HepG2 (cell line): ENCODE data around the gene C11orf58.

Experiments
- TCF7L2 ChIP-seq: IDR thresholded peaks from 2 replicates; pipeline ENCODE4 v1.6.1; 2011; ENCODE audit warnings: mild to moderate bottlenecking, low read depth, low read length, moderate library complexity
- TF ChIP-seq, protein P1 (sequence below), 2 experiments: sonication (generic) in 1 of 2; formaldehyde crosslinking in 1 of 2; IDR thresholded peaks; 2 replicates each; pipeline versions ENCODE4 v1.5.1 to v1.6.1; 2011 to 2020; ENCODE audit warnings: borderline replicate concordance in 1 of 2, low read depth in 1 of 2, low read length in 1 of 2, mild to moderate bottlenecking in 1 of 2, missing genetic modification reagents in 1 of 2, moderate library complexity in 1 of 2

DNA sequence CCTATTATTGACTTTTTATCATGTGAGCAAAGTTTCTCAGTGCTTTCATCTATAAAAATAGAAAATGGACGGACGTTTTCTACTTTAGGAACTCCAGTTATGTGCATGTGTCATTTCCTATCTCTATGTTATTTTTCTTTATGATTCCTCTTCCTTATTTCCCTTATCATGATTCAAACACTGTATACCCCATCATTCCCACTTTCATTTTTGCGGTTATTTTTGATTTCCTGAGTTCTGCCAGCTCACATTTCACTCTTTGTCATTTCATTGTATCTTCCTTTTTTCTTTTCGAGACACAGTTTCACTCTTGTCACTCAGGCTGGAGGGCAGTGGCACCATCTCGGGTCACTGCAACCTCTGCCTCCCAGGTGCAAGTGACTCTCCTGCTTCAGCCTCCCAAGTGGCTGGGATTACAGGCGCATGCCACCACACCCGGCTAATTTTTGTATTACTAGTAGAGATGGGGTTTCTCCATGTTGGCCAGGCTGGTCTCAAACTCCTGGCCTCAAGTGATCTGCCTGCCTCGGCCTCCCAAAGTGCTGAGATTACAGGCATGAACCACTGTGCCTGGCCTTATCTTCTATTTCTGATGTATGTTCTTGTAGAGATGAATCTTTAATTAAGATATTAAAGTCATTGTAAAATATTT, 21.5 kb downstream of the C11orf58 start:
- TF ChIP-seq, protein P1, sequence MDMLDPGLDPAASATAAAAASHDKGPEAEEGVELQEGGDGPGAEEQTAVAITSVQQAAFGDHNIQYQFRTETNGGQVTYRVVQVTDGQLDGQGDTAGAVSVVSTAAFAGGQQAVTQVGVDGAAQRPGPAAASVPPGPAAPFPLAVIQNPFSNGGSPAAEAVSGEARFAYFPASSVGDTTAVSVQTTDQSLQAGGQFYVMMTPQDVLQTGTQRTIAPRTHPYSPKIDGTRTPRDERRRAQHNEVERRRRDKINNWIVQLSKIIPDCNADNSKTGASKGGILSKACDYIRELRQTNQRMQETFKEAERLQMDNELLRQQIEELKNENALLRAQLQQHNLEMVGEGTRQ (IDR thresholded peaks at IDR 0.05; ENCODE audit: low read depth, low read length) = no peak
- TF ChIP-seq, protein P1 (CRISPR knock-in tag; IDR thresholded peaks at IDR 0.05; ENCODE audit: borderline replicate concordance) = no peak
- no peak for TF ChIP-seq TCF7L2
